SKM-1 treated with dmso at 0.1 percent for 144 hours (cell line): Measurements from ENCODE around the gene SCFD2.

Experiments
- DNase-seq: peaks from one replicate; lab custom pipeline; 2025; ENCODE audit not compliant: unreplicated experiment; lab: John Stamatoyannopoulos, UW

SCFD2 gene

GRCh38 chr4:52964561-52965101 is 401.2 kb downstream of the SCFD2 start:
- no peak for DNase-seq

- no peak for DNase-seq
These were observed 401.9 kb downstream of the SCFD2 start for GRCh38 chr4:52964011-52964410.

GRCh38 chr4:52962721-52963120 is 403.1 kb downstream of the SCFD2 start:
- no peak for DNase-seq

DNA sequence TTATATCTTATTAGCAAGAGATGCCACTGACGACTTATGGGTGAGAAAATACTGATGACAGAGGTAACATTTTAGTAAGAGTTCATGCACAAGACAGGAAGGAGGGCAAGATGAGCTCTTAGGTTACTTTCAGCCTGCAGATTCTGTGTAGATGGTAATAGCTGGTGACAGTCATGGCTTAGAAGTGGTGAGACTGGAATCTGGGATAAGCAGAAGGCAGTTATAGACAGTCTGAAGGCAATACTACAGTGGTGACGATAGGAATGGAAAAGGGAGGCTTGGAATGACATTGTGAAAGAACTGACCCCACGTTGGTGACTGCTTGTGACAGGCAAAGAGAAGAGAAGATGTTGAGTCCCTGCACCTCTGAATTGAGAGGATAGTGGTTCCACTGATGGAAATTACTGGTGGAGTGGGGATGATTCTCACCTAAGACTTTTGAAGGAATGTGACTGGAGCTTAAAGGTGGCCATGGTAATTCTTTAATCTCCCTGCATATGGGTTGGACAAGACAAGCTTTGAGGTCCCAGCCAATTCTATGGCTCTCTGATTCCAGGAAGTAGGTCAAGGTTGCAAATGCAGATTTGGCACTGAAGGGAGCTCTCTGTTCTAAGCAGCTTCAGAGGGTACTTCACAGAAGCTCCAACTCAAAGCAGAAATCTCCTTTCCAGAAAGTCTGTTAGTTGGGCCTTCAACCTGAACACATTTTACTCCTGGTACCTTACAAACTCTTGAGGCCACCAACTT is 404.0 kb downstream of the SCFD2 start:
- DNase-seq: no peak

GRCh38 chr4:52959541-52959940 is 406.3 kb downstream of the SCFD2 start:
- no peak for DNase-seq

- DNase-seq: no peak
These were observed 407.8 kb downstream of the SCFD2 start for GRCh38 chr4:52957835-52958631.

DNA sequence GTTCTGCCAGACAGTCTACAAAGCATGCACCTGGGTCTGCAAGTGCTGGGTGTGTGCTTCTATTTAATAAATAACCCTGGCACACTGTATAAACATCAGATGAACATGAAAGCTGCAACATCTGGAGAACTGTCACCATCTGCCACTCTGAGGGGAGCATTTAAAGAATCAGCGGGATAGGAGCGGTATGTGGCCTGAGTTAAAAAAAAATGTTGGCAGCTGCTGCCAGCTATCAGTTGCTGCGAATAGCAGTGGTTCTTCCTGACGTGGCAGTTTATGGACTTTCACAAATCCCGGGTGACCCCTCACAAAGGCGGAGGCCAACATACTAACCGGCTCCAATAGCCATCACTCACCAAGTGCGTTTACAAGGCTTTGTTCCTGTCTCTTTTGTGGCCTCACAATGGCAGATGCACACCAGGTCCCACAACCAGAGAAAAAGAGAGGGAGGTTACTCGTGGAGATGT is 408.6 kb downstream of the SCFD2 start:
- DNase-seq: no peak

DNA sequence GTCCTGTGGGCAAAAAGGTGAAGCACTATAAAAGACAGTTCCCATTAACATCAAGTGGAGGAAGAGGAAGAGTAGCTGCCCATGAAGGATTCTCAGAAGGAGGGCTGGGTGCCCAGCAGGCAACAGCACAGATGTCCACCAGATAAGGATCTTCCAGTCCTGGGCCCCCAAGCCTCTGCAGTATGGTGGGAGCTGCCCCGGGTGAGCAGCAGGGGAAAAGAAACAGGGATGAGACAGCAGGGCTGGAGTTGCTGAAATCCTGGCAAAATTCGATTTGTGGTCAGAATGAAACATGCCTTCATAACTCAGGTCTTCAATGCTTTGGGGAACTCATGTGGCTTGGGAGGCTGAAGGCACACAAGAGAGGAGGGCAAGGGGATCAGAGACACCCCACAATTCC is 409.2 kb downstream of the SCFD2 start:
- no peak for DNase-seq

- no peak for DNase-seq
These were observed 411.2 kb downstream of the SCFD2 start for GRCh38 chr4:52954560-52955170.

GRCh38 chr4:52952540-52952939 is 413.3 kb downstream of the SCFD2 start:
- DNase-seq: no peak

DNA sequence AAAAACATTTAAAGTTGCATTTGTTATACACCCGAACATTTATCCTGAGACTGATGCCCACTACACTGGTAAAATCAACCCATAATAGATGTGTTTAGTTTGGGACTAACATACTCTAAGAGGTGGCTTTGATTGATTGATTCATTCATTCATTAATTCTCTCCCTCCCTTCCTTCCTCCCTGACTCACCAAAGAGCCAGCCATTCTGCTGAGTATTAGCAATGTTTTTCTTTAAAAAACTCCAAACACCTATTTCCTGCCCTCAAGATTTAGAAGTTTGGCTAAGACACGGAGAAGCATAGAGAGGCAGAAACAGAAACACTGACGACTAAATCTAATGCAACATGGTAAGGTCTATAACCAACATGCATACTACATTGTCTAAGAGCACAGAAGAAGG is 414.8 kb downstream of the SCFD2 start:
- DNase-seq: no peak

DNA sequence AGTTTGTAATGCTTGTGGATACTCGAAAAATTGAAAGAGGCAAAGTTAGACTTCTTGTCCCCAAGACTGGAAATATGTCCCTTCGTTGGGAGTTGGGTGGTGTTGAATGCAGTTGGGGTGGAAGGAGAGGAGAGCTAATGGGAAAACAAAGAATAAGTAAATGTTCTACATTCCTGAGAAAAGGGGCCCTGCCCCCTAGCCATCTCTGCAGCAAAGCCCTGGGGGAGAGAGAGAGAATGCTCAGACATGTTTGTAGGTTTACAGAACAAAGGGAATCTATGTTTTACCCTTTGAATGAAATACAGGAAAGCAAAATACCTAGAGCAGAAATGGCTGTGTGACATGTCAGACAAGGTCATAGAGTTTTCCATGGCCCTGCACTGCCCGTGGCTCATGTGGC is 415.6 kb downstream of the SCFD2 start:
- DNase-seq: no peak

DNA sequence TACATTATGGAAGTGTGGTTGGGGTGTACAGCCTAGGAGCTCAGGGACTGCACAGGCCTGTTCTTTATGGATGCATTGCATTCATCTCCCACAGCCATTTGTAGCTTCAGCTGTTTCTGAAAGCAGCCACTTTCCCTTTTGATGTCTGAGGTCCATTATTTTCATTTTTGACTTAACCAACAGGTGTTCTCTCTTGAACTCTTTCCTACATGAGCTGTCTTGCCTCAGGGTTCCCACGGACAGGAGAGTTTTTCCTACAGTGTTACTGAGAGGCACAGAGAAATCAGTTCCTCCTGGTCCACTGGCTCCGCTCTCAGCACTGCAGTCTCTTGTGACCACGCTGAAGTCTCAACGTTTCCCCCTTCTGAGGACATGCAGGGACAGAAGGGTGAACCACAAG is 416.5 kb downstream of the SCFD2 start:
- no peak for DNase-seq

DNA sequence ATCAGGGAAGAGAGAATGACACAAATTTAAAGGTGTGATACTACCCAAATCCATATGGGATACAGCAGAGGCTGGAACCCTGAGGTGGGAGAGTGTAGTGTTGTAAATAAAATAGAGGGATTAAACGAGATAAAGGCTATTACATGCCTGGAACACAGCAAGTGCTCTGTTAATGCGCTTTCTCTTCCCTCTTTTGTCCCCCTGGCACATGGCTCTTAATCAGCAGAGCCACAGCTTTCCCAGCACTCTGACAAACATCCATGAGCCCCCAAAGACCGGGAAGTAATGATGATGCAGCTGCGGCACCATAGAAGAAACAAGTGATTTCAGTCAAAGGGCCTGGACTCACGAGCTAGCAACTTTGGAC is 417.8 kb downstream of the SCFD2 start:
- DNase-seq: no peak

DNA sequence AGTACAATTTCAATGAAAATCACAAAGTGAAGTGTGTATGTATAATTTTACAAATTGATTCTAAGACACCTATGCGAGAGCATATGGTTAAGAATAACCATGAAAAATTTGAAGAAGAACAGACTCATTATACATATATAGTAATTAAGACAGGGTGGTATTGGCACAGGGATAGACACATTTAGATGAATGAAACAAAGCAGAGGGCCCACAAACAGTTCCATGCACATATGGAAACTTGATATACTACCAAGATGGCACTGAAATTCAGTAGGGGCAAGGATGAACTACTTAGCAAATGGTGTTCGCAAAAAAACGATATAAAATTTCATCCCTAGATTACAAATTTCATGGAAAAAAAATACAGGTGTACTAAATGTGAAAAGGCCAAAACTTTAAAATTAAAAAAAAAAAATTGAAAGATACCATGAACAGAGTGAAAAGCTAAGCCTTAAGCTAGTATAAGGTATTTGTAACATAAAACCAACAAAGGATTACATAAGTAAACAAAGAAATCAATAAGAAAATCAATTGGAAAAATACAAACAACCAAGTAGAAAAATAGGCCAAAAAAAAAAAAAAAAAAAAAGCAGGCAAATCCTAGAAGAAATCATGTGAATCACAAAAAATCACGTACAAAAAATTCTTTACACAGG is 418.3 kb downstream of the SCFD2 start:
- no peak for DNase-seq

GRCh38 chr4:52946855-52947254 is 419.0 kb downstream of the SCFD2 start:
- DNase-seq: no peak

GRCh38 chr4:52945982-52946381 is 419.9 kb downstream of the SCFD2 start:
- no peak for DNase-seq

GRCh38 chr4:52945326-52945898 is 420.4 kb downstream of the SCFD2 start:
- no peak for DNase-seq

- no peak for DNase-seq
These were observed 422.2 kb downstream of the SCFD2 start for GRCh38 chr4:52943677-52944076.

- DNase-seq: no peak
These were observed 422.9 kb downstream of the SCFD2 start for GRCh38 chr4:52942936-52943335.

- DNase-seq: no peak
These were observed 424.4 kb downstream of the SCFD2 start for GRCh38 chr4:52941450-52941849.
